ENCODE data around the gene CHCHD2.

DNA sequence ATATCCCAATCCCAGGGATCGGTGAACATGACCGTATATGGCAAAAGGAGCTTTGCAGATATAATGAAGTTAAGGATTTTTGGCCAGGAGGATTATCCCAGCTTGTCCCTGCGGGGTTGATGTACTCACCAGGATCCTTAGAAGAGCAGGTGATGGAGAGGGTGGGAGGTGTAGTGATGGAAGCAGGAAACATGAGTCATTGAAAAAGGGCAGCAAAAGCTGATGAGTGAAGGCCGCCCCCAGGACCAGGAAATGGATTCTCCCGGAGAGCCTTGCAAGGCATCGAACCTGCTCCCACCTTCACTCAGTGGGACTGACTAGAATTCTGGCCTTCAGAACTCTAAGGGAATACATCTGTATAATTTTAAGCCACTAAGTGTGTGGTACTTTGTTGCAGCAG lies 15.2 kb upstream of the CHCHD2 start:
- TF ChIP-seq CTCF (IDR thresholded peaks at IDR 0.05), result no peak
- TF ChIP-seq POLR2A (IDR thresholded peaks at IDR 0.05), result no peak

Measured in right lobe of liver (tissue), 4 donors.